Thoracic aorta (tissue), 2 donors: ENCODE measurements around the gene FOXD2. TPM values are rescaled to one million over a fixed set of nuclear protein-coding genes. Genes with fewer than 3 reads are reported as not detected.

Experiments
- ATAC-seq: fragments of 150-250 bp; one replicate; pipeline ENCODE4 v1.8.0; 2017; ENCODE audit warnings: low read depth; ENCODE audit not compliant: insufficient number of reproducible peaks, low FRiP score
- DNase-seq: peaks from one replicate; pipeline ENCODE4 v3.0.0-alpha.2; 2020; ENCODE audit warnings: low spot score
- H3K27ac ChIP-seq, 2 donors: fragments of 200-600 bp; sonication (generic); 1 replicate in 1 of 2; 2 replicates in 1 of 2; pipeline ENCODE4 v1.5.1; 2016; ENCODE audit warnings: mild to moderate bottlenecking in 2 of 2, moderate library complexity in 2 of 2
- H3K27me3 ChIP-seq: fragments of 200-600 bp; sonication (generic); replicated peaks from 2 replicates; pipeline ENCODE4 v1.6.0; 2016; ENCODE audit warnings: mild to moderate bottlenecking; ENCODE audit not compliant: insufficient read depth
- H3K36me3 ChIP-seq: fragments of 200-600 bp; sonication (generic); one replicate; pipeline ENCODE4 v1.5.1; 2016
- H3K4me1 ChIP-seq, 2 donors: fragments of 200-600 bp; sonication (generic); 1 replicate in 1 of 2; 2 replicates in 1 of 2; pipeline versions ENCODE4 v1.5.1 to v1.6.0; 2016; ENCODE audit warnings: low read depth in 2 of 2, mild to moderate bottlenecking in 1 of 2; ENCODE audit not compliant: control insufficient read depth in 1 of 2
- H3K4me3 ChIP-seq: fragments of 200-600 bp; sonication (generic); 2 replicates; pipeline ENCODE4 v1.5.1; 2016; ENCODE audit warnings: mild to moderate bottlenecking
- H3K9me3 ChIP-seq: fragments of 200-600 bp; sonication (generic); 2 replicates; pipeline ENCODE4 v1.5.1; 2016
- total RNA-seq, 2 donors: library from RNA; depleted of rRNA; stranded (reverse); fragments of >200 nt; gene quantifications; one replicate each; pipeline versions ENCODE4 v1.1.0 to v1.2.3, GENCODE V29; 2016
- TF ChIP-seq, protein P1 (sequence below): fragments of 200-600 bp; sonication (generic); IDR thresholded peaks from one replicate; pipeline ENCODE4 v1.5.1; 2019; ENCODE audit warnings: antibody characterized with exemption

The FOXD2 gene
- total RNA-seq, 2 donors from 2014 or later, result 4.9 TPM

DNA sequence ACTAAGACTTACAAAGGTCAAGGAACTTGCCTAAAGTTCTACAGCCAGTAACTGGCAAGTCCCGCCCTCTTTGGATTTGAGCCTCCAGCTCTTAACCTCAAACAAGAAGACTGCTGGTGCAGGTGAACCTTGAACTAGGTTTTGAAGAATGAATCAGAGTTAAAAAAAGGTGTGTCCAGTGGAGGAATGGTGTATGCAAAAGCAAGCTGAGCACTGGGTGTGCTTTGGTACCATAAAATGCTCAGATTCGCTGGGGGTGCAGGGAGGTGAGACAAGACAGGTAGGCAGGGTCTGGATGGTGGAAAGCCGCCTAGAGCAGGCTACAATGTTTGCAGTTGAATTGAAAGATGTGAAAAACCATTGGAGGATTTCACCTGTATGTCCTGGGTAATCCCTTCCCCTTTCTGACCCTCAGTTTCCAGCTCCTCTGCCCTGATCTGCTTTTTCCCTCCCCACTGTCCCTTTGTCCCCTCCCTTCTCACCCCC is 39.8 kb downstream of the FOXD2 start:
- ATAC-seq (no peak), DNase-seq (no peak)
- Histone ChIP-seq H3K4me3 (no peak overlapping the region), H3K4me1 (peaks cover 0 to 13% of the 10 kb centered on the region in 2 donors), H3K27me3 (no peaks in the 10 kb centered on the region), H3K9me3 (no peaks in the 10 kb centered on the region), H3K27ac (no peak overlapping the region), H3K36me3 (no peaks in the 10 kb centered on the region)
- TF ChIP-seq, protein P1, sequence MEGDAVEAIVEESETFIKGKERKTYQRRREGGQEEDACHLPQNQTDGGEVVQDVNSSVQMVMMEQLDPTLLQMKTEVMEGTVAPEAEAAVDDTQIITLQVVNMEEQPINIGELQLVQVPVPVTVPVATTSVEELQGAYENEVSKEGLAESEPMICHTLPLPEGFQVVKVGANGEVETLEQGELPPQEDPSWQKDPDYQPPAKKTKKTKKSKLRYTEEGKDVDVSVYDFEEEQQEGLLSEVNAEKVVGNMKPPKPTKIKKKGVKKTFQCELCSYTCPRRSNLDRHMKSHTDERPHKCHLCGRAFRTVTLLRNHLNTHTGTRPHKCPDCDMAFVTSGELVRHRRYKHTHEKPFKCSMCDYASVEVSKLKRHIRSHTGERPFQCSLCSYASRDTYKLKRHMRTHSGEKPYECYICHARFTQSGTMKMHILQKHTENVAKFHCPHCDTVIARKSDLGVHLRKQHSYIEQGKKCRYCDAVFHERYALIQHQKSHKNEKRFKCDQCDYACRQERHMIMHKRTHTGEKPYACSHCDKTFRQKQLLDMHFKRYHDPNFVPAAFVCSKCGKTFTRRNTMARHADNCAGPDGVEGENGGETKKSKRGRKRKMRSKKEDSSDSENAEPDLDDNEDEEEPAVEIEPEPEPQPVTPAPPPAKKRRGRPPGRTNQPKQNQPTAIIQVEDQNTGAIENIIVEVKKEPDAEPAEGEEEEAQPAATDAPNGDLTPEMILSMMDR, result no peak

DNA sequence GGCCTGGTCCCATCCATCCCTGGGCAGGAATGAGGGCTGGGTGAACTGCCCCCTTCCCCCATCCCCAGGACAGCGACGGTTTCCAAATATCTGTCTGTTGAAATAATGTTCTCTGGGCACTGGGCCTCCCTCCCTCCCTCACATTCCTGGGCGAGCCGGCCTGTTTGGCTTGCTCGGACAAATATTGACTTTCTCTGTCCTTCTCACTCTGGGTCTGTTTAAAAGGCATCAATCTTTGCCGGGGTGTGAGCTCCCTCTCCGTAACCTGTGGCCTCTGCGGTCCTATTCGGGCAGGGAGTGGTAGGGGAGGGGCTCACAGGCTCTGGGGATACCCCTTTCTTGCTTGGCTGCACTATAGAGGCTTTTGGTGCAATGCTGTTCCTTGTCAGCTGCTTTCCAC is 40.2 kb downstream of the FOXD2 start:
- peaks cover 0 to 13% of the 10 kb centered on the region in 2 donors for H3K4me1 ChIP-seq
- no peaks in the 10 kb centered on the region for H3K9me3 ChIP-seq
- H3K27ac ChIP-seq, result no peak overlapping the region
- H3K4me3 ChIP-seq, result no peak overlapping the region
- no peak for DNase-seq
- no peak for ATAC-seq
- H3K36me3 ChIP-seq, result no peaks in the 10 kb centered on the region
- TF ChIP-seq, protein P1, result no peak
- no peaks in the 10 kb centered on the region for H3K27me3 ChIP-seq

DNA sequence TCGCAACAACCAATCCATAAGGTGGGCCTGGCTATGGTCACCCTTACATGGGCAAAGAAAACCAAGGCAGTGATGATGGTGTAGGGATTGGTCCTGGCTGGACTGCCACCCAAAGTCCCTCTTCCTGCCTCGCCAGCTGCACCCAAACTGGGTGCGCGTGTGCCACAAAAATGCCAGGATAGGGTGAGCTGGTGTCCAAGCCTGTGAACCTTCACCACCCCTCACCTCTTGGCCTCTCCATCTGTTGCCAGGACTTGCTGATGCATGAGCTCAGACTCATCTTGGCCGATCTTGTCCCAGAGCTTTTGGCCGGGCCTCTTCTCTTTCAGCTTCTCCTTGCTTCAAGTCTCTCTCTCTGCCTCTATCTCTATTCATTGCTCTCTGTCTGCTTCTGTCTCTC is 41.8 kb downstream of the FOXD2 start:
- no peak for ATAC-seq
- TF ChIP-seq, protein P1, result no peak
- no peaks in the 10 kb centered on the region for H3K9me3 ChIP-seq
- no peaks in the 10 kb centered on the region for H3K36me3 ChIP-seq
- no peak overlapping the region for H3K4me3 ChIP-seq
- peaks cover 0 to 13% of the 10 kb centered on the region in 2 donors for H3K4me1 ChIP-seq
- DNase-seq, result no peak
- no peaks in the 10 kb centered on the region for H3K27me3 ChIP-seq
- no peak overlapping the region for H3K27ac ChIP-seq

DNA sequence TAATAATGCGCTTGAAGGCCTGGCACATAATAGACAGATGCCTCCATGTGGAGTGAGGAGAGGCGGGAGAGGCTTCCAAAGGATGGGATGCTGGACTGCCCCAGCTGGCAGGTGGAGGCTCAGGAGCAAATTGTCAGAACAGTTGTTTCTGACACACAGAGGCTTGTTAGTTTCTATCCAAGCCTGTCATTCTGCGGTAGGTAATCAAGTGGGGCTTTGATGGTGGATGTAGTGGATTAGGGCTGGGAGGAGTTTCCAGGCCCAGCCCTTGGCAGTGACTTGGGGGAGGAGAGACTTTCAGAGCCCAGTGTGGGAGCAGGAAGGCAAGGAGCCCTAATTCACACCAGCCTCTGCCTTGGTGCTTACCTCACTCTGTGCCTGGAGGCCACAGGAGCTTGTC is 44.1 kb downstream of the FOXD2 start:
- Histone ChIP-seq H3K9me3 (no peaks in the 10 kb centered on the region), H3K4me3 (no peak overlapping the region), H3K27ac (no peak overlapping the region), H3K4me1 (peaks cover 0 to 13% of the 10 kb centered on the region in 2 donors), H3K36me3 (no peaks in the 10 kb centered on the region), H3K27me3 (no peaks in the 10 kb centered on the region)
- DNase-seq (no peak), ATAC-seq (no peak)
- TF ChIP-seq, protein P1, result no peak

DNA sequence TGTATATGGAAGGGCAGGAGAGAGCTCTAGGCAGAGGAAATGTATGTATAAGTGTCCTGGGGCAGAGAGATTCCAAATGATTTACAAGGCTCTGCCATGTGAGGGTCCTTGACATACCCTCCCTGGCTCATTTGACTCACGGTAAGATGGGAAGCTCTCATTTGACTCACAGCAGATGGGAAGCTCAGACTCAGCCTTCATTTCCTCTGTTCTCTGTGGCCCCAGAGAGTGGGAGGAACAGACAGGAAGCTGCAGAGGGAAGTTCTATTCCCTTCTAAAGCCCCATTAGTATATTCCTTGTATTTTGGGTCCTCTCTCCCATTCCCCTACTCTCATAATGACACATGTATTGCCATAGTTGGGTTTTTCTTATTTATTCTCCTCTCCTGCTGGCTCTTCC is 44.9 kb downstream of the FOXD2 start:
- TF ChIP-seq, protein P1, result no peak
- Histone ChIP-seq H3K36me3 (no peaks in the 10 kb centered on the region), H3K27ac (no peak overlapping the region), H3K9me3 (no peaks in the 10 kb centered on the region), H3K4me1 (peaks cover 0 to 11% of the 10 kb centered on the region in 2 donors), H3K27me3 (no peaks in the 10 kb centered on the region), H3K4me3 (no peak overlapping the region)
- DNase-seq (no peak), ATAC-seq (no peak)
